Lung (tissue), 12 donors: Measurements from ENCODE around the gene WRAP73. TPM values are rescaled to one million over a fixed set of nuclear protein-coding genes. Genes with fewer than 3 reads are reported as not detected.

Experiments
- ATAC-seq: fragments of 200-7000 bp; cut with Tn5 transposase; one replicate; pipeline ENCODE4 v1.9.1; 2020; ENCODE audit warnings: moderate number of reproducible peaks; ENCODE audit not compliant: insufficient read depth, low FRiP score
- DNase-seq, 3 donors: peaks; one replicate each; pipeline ENCODE4 v3.0.0-alpha.2; 2013 to 2017
- H3K27ac ChIP-seq, 2 donors: one replicate each; pipeline ENCODE4 v1.5.1; 2013; ENCODE audit warnings: mild to moderate bottlenecking in 2 of 2, moderate library complexity in 2 of 2, control low read depth in 1 of 2, inconsistent platforms in 1 of 2, low read depth in 1 of 2, low read length in 1 of 2
- H3K27me3 ChIP-seq, 3 donors: one replicate each; pipeline ENCODE4 v1.5.1; 2013; ENCODE audit warnings: low read length in 2 of 3; ENCODE audit not compliant: control insufficient read depth in 3 of 3, insufficient read depth in 3 of 3
- H3K36me3 ChIP-seq, 4 donors: one replicate each; pipeline ENCODE4 v1.5.1; 2013; ENCODE audit warnings: low read length in 4 of 4, mild to moderate bottlenecking in 1 of 4, moderate library complexity in 1 of 4; ENCODE audit not compliant: control insufficient read depth in 4 of 4, insufficient read depth in 4 of 4
- H3K4me1 ChIP-seq, 5 donors: one replicate each; pipeline ENCODE4 v1.5.1; 2013; ENCODE audit warnings: low read length in 5 of 5, mild to moderate bottlenecking in 2 of 5, moderate library complexity in 1 of 5; ENCODE audit not compliant: control insufficient read depth in 5 of 5, insufficient read depth in 5 of 5
- H3K4me3 ChIP-seq: one replicate; pipeline ENCODE4 v1.5.1; 2013; ENCODE audit warnings: mild to moderate bottlenecking, control low read depth, moderate library complexity
- H3K9ac ChIP-seq, 2 donors: one replicate each; pipeline ENCODE4 v1.5.1; 2013; ENCODE audit warnings: low read length in 2 of 2, control low read depth in 1 of 2; ENCODE audit not compliant: insufficient read depth in 1 of 2
- H3K9me3 ChIP-seq, 4 donors: one replicate each; pipeline ENCODE4 v1.5.1; 2013; ENCODE audit warnings: low read length in 3 of 4, mild to moderate bottlenecking in 1 of 4, moderate library complexity in 1 of 4; ENCODE audit not compliant: control insufficient read depth in 4 of 4, insufficient read depth in 3 of 4
- CTCF ChIP-seq: IDR thresholded peaks from 2 replicates; pipeline ENCODE4 v1.5.1; 2012; ENCODE audit warnings: mild to moderate bottlenecking; ENCODE audit errors: control extremely low read depth, extremely low read depth
- WGBS, 2 donors: extraction: QIAGEN DNeasy Blood & Tissue Kit; methylation state at CpG; one replicate each; pipeline ENCODE4 v1.1.7; 2013; 5-methylcytosine and 5-hydroxymethylcytosine counted together
- polyA plus RNA-seq, 2 donors: library from polyadenylated mRNA; stranded (reverse); fragments of 200-250 nt; gene quantifications; one replicate each; pipeline ENCODE4 v1.2.1, GENCODE V29; 2013
- total RNA-seq, 2 donors: library from RNA; depleted of rRNA in 1 of 2; stranded (reverse); fragments of >200 nt in 1 of 2; gene quantifications; one replicate each; pipeline ENCODE4 v1.2.1, GENCODE V29; 2014 to 2021
- donor health status: control.
- donor health status: control.
- donor health status: Bipolar disorder and iron deficiency.
- donor health status: healthy.
- donor health status: DM: yes; HTN: yes; CAD: no.

Gene WRAP73
- total and polyA plus RNA-seq, 4 donors = 17.3 to 25.3 (median 22.8) TPM

- TF ChIP-seq CTCF = no peak
- Histone ChIP-seq H3K9me3 (no peaks in the 10 kb centered on the region), H3K36me3 (no peaks in the 10 kb centered on the region), H3K4me3 (no peak overlapping the region), H3K4me1 (peaks cover 0 to 7% (median 0%) of the 10 kb centered on the region in 5 donors), H3K27me3 (no peaks in the 10 kb centered on the region), H3K27ac (no peak overlapping the region), H3K9ac (no peak overlapping the region)
- DNase-seq = no peak
- ATAC-seq = no peak
- WGBS, 2 donors = 63 to 65% methylated on average over 18 of the region's 18 CpGs
Observed at GRCh38 chr1:3679098-3679555, 29.2 kb upstream of the WRAP73 start.

DNA sequence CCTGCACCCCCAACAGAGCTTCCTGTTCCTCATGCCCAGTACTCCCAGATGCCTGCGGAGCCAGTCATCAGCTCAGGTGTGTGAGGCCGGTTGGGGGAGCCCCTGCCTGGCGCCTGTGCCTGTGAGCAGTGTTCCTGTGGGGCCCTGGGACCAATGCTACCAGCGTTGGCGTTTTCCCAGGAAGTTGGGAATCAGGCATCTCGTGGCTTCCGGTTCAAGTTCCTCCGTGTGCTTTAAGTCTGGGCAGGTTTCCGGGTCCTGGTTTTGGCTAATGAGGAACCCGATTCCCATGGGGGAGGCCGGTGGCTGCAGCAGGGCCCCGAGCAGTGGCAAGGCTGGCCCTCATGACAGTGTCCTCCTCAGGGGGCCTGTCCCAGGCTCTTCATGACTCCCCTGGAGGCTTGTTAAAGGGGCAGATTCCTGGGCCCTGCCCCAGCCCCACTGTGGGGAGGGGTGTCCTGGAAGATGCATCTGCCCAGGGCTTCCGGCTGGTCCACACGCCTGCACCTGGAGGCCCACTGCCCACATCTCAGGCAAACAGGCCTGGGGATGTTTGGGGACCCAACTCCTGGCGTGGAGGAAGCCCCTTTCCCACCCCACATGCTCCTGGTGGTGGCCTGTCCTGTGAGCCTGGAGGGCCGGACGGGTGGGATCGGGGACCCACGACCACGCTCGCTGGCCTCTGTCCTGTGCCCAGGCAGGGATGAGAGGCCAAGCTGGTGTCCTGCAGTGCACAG is 28.6 kb upstream of the WRAP73 start:
- no peak overlapping the region for H3K9ac ChIP-seq
- no peak for TF ChIP-seq CTCF
- DNase-seq (no peak), ATAC-seq (no peak)
- no peaks in the 10 kb centered on the region for H3K36me3 ChIP-seq
- peaks cover 0 to 12% (median 0%) of the 10 kb centered on the region in 5 donors for H3K4me1 ChIP-seq
- no peak overlapping the region for H3K4me3 ChIP-seq
- no peak overlapping the region for H3K27ac ChIP-seq
- H3K9me3 ChIP-seq = no peaks in the 10 kb centered on the region
- no peaks in the 10 kb centered on the region for H3K27me3 ChIP-seq
- WGBS, 2 donors = 52 to 65% methylated on average over 21 of the region's 21 CpGs

- peaks cover 0 to 12% (median 1%) of the 10 kb centered on the region in 5 donors for H3K4me1 ChIP-seq
- no peaks in the 10 kb centered on the region for H3K9me3 ChIP-seq
- WGBS, 2 donors = 37 to 51% methylated on average over 5 of the region's 5 CpGs
- no peak for ATAC-seq
- no peaks in the 10 kb centered on the region for H3K36me3 ChIP-seq
- no peak overlapping the region for H3K4me3 ChIP-seq
- TF ChIP-seq CTCF = no peak
- no peak for DNase-seq
- no peak overlapping the region for H3K9ac ChIP-seq
- H3K27ac ChIP-seq = peak overlapping the region in 1 of 2 donors; percentile 35
- H3K27me3 ChIP-seq = no peaks in the 10 kb centered on the region
Observed at GRCh38 chr1:3677484-3677883, 27.6 kb upstream of the WRAP73 start.
